ENCODE data around the gene TM7SF2.

DNA sequence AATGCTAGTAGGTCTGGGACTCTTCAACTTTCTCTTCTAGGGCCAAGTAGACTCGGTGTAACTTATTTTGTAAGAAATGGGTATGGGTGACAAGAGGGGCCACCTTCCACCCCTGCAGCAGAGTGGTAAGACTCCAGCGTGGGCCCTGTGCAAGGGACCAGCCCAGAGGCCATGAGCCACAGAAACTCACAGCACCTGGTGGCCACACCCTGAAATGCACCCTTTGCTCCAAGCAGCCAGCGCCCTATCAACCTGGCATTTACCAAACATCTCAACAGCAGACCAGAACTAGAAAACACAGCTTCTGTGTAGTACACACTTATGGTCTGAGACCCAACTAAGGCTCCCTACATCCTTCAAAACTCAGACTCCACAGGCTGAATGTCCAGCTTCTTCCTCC lies 33.5 kb upstream of the TM7SF2 start:
- TF ChIP-seq, protein P1, sequence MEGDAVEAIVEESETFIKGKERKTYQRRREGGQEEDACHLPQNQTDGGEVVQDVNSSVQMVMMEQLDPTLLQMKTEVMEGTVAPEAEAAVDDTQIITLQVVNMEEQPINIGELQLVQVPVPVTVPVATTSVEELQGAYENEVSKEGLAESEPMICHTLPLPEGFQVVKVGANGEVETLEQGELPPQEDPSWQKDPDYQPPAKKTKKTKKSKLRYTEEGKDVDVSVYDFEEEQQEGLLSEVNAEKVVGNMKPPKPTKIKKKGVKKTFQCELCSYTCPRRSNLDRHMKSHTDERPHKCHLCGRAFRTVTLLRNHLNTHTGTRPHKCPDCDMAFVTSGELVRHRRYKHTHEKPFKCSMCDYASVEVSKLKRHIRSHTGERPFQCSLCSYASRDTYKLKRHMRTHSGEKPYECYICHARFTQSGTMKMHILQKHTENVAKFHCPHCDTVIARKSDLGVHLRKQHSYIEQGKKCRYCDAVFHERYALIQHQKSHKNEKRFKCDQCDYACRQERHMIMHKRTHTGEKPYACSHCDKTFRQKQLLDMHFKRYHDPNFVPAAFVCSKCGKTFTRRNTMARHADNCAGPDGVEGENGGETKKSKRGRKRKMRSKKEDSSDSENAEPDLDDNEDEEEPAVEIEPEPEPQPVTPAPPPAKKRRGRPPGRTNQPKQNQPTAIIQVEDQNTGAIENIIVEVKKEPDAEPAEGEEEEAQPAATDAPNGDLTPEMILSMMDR (IDR thresholded peaks at IDR 0.05; ENCODE audit: control extremely low read depth in 1 of 3, insufficient read depth in 1 of 3, low read depth in 1 of 3, low read length in 3 of 3): peak; percentile 79 to 92 (median 88)
- TF ChIP-seq HDAC6 (IDR thresholded peaks at IDR 0.05; ENCODE audit: low read depth, low read length) (no peak), RFX5 (IDR thresholded peaks at IDR 0.05; ENCODE audit: borderline replicate concordance, low read depth, low read length) (no peak), POLR2A (IDR thresholded peaks at IDR 0.05; ENCODE audit: control extremely low read depth in 1 of 2, low read depth in 2 of 2, low read length in 2 of 2) (peak in 1 of 2 experiments; percentile 15; a peak in 2 of 3 replicates), POU5F1 (IDR thresholded peaks at IDR 0.05; ENCODE audit: low read depth, low read length) (no peak), SUZ12 (IDR thresholded peaks at IDR 0.05; ENCODE audit: low read length) (no peak), CEBPB (IDR thresholded peaks at IDR 0.05; ENCODE audit: low read depth, low read length) (no peak), SIN3A (conservative IDR thresholded peaks at IDR 0.05 in 1 of 2, IDR thresholded peaks at IDR 0.05 in 1 of 2; ENCODE audit: low read depth in 1 of 2, low read length in 2 of 2) (no peak)
- TF ChIP-seq, protein P2, sequence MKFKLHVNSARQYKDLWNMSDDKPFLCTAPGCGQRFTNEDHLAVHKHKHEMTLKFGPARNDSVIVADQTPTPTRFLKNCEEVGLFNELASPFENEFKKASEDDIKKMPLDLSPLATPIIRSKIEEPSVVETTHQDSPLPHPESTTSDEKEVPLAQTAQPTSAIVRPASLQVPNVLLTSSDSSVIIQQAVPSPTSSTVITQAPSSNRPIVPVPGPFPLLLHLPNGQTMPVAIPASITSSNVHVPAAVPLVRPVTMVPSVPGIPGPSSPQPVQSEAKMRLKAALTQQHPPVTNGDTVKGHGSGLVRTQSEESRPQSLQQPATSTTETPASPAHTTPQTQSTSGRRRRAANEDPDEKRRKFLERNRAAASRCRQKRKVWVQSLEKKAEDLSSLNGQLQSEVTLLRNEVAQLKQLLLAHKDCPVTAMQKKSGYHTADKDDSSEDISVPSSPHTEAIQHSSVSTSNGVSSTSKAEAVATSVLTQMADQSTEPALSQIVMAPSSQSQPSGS (IDR thresholded peaks at IDR 0.05; ENCODE audit: low read length): no peak
